ENCODE data around the gene COX6A2. TPM values are rescaled to one million over a fixed set of nuclear protein-coding genes. Genes with fewer than 3 reads are reported as not detected.
"Not testable (repeated sequence)": the region's sequence is repeated elsewhere in the genome, so short reads cannot be mapped to it uniquely, and the experiment has no call there.

The COX6A2 gene
- total RNA-seq, 1 experiment from 2014 or later = not detected

GRCh38 chr16:31417916-31418315 is 10.2 kb downstream of the COX6A2 start:
- H3K79me2 ChIP-seq (ENCODE audit: low read depth) = no peaks in the 10 kb centered on the region
- TF ChIP-seq EZH2 (IDR thresholded peaks at IDR 0.05; ENCODE audit: low read depth) = no peak
- no peak for TF ChIP-seq CTCF (conservative IDR thresholded peaks at IDR 0.05)
- ChIA-PET POLR2A (ENCODE audit: unreplicated experiment) (no interaction called here), CTCF (no interaction called here)
- no peaks in the 10 kb centered on the region for H4K20me1 ChIP-seq (ENCODE audit: insufficient read depth)
- no peak for DNase-seq
- H3K9me2 ChIP-seq (ENCODE audit: insufficient read depth) = no peaks in the 10 kb centered on the region
- H3K4me3 ChIP-seq = no peak overlapping the region
- H3K4me1 ChIP-seq (replicated peaks; ENCODE audit: insufficient read depth) = no peaks in the 10 kb centered on the region
- no peaks in the 10 kb centered on the region for H3K9me3 ChIP-seq (ENCODE audit: insufficient read depth, low read depth)
- H3K36me3 ChIP-seq (ENCODE audit: low read depth) = no peaks in the 10 kb centered on the region
- H3K27ac ChIP-seq = no peak overlapping the region
- no peak overlapping the region for H3K4me2 ChIP-seq
- intact Hi-C loops (cut with micrococcal nuclease; ENCODE audit: unreplicated experiment) = no loop called here
- no peak overlapping the region for H2AFZ ChIP-seq
- H3K27me3 ChIP-seq (ENCODE audit: insufficient read depth, low read depth) = peaks cover 49% of the 10 kb centered on the region; the same call in 1 of the 2 replicates
- H3F3A ChIP-seq (ENCODE audit: insufficient read depth, low read depth) = no peaks in the 10 kb centered on the region
- BruUV-seq (replicated peaks) = no TSS peak

- H4K20me1 ChIP-seq (ENCODE audit: insufficient read depth); H3K4me1 ChIP-seq (replicated peaks; ENCODE audit: insufficient read depth); H3K27ac ChIP-seq; DNase-seq; H3K4me3 ChIP-seq; H3K9me2 ChIP-seq (ENCODE audit: insufficient read depth); H3K36me3 ChIP-seq (ENCODE audit: low read depth); H3K79me2 ChIP-seq (ENCODE audit: low read depth); H3K4me2 ChIP-seq; CTCF ChIA-PET; H2AFZ ChIP-seq; H3F3A ChIP-seq (ENCODE audit: insufficient read depth, low read depth); POLR2A ChIA-PET (ENCODE audit: unreplicated experiment); BruUV-seq (replicated peaks); intact Hi-C loops (cut with micrococcal nuclease; ENCODE audit: unreplicated experiment); H3K9me3 ChIP-seq (ENCODE audit: insufficient read depth, low read depth): not testable (repeated sequence)
- peaks cover 40% of the 10 kb centered on the region; the same call in 1 of the 2 replicates for H3K27me3 ChIP-seq (ENCODE audit: insufficient read depth, low read depth)
These were observed 11.1 kb downstream of the COX6A2 start for GRCh38 chr16:31417036-31417435.

- Histone ChIP-seq H4K20me1 (ENCODE audit: insufficient read depth) (no peaks in the 10 kb centered on the region), H3K27ac (no peak overlapping the region), H3K4me3 (no peak overlapping the region), H3K4me2 (no peak overlapping the region), H3K4me1 (replicated peaks; ENCODE audit: insufficient read depth) (no peaks in the 10 kb centered on the region), H3K27me3 (ENCODE audit: insufficient read depth, low read depth) (peaks cover 36% of the 10 kb centered on the region; the same call in 1 of the 2 replicates), H3K79me2 (ENCODE audit: low read depth) (no peaks in the 10 kb centered on the region), H2AFZ (no peak overlapping the region), H3F3A (ENCODE audit: insufficient read depth, low read depth) (no peaks in the 10 kb centered on the region), H3K9me2 (ENCODE audit: insufficient read depth) (no peaks in the 10 kb centered on the region), H3K36me3 (ENCODE audit: low read depth) (no peaks in the 10 kb centered on the region), H3K9me3 (ENCODE audit: insufficient read depth, low read depth) (no peaks in the 10 kb centered on the region)
- ChIA-PET CTCF (no interaction called here), POLR2A (ENCODE audit: unreplicated experiment) (no interaction called here)
- no TSS peak for BruUV-seq (replicated peaks)
- no peak for DNase-seq
- intact Hi-C loops (cut with micrococcal nuclease; ENCODE audit: unreplicated experiment) = no loop called here
- TF ChIP-seq CTCF (conservative IDR thresholded peaks at IDR 0.05) (no peak), EZH2 (IDR thresholded peaks at IDR 0.05; ENCODE audit: low read depth) (no peak)
These were observed 11.8 kb downstream of the COX6A2 start for GRCh38 chr16:31416371-31416770.

GRCh38 chr16:31414706-31415105 is 13.5 kb downstream of the COX6A2 start:
- TF ChIP-seq EZH2 (IDR thresholded peaks at IDR 0.05; ENCODE audit: low read depth) (no peak), CTCF (conservative IDR thresholded peaks at IDR 0.05) (no peak)
- Histone ChIP-seq H3K4me2 (no peak overlapping the region), H3K9me3 (ENCODE audit: insufficient read depth, low read depth) (no peaks in the 10 kb centered on the region), H3K4me3 (no peak overlapping the region), H2AFZ (no peak overlapping the region), H3K9me2 (ENCODE audit: insufficient read depth) (no peaks in the 10 kb centered on the region), H3K27ac (no peak overlapping the region), H3K36me3 (ENCODE audit: low read depth) (no peaks in the 10 kb centered on the region), H4K20me1 (ENCODE audit: insufficient read depth) (no peaks in the 10 kb centered on the region), H3F3A (ENCODE audit: insufficient read depth, low read depth) (no peaks in the 10 kb centered on the region), H3K79me2 (ENCODE audit: low read depth) (no peaks in the 10 kb centered on the region), H3K27me3 (ENCODE audit: insufficient read depth, low read depth) (peaks cover 27% of the 10 kb centered on the region; the same call in 1 of the 2 replicates), H3K4me1 (replicated peaks; ENCODE audit: insufficient read depth) (no peaks in the 10 kb centered on the region)
- no TSS peak for BruUV-seq (replicated peaks)
- no peak for DNase-seq
- intact Hi-C loops (cut with micrococcal nuclease; ENCODE audit: unreplicated experiment) = no loop called here
- ChIA-PET CTCF (no interaction called here), POLR2A (ENCODE audit: unreplicated experiment) (no interaction called here)
